Muscle layer of colon (tissue), 2 donors: ENCODE results near the gene SETBP1.

Source experiments
- H3K27ac ChIP-seq: one replicate; pipeline ENCODE4 v1.7.0; 2013; ENCODE audit warnings: low read depth, mild to moderate bottlenecking, low read length, moderate library complexity
- H3K27me3 ChIP-seq, 2 donors: one replicate each; pipeline ENCODE4 v1.7.0; 2013; ENCODE audit warnings: low read length in 2 of 2, mild to moderate bottlenecking in 2 of 2; ENCODE audit not compliant: insufficient read depth in 2 of 2, control insufficient read depth in 1 of 2
- H3K36me3 ChIP-seq: one replicate; pipeline ENCODE4 v1.7.0; 2013; ENCODE audit warnings: mild to moderate bottlenecking, low read length; ENCODE audit not compliant: insufficient read depth
- H3K4me1 ChIP-seq: one replicate; pipeline ENCODE4 v1.7.0; 2013; ENCODE audit warnings: mild to moderate bottlenecking, low read length; ENCODE audit not compliant: insufficient read depth
- H3K4me3 ChIP-seq, 2 donors: one replicate each; pipeline ENCODE4 v1.7.0; 2013; ENCODE audit warnings: low read length in 2 of 2, low read depth in 1 of 2, mild to moderate bottlenecking in 1 of 2, moderate library complexity in 1 of 2
- H3K9ac ChIP-seq: one replicate; pipeline ENCODE4 v1.7.0; 2013; ENCODE audit warnings: low read length
- H3K9me3 ChIP-seq: one replicate; pipeline ENCODE4 v1.7.0; 2013; ENCODE audit warnings: mild to moderate bottlenecking, low read length
- donor health status: abdominal sarcoma.
- donor health status: Adenocarcinoma of cecum.

The SETBP1 gene

DNA sequence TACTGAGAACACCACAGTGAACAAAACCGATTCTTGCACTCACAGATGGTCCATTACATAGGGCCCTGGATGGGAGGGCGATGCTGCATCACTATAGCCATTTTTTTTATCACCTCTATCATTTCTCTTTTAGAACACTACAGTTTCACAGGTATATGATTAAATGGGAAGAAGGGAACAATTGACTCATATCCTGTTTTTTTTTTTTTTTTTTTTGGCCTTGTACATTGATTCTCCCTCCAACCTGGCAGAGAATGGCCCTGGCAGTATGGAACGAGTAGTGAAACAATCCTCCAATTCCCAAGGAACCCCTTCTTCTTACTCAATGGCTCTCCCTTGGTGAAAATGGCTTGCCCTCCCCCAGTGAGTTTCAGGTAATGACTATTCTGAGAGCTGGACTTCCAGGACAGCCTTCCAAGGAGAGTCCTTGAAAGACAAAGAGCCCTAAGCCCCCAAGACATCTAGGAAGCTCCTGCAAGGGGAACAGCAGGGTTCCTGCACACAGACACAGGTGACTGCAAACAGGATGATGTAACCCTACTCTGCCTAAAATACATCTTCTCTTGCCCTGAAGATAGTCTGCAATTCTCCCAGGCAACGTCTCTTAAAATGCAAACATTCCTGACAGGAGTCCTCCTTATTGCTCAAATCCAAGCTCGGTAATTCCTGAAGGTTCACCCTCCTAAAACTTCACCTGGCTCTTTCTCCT is 405.4 kb downstream of the SETBP1 start:
- no peaks in the 10 kb centered on the region for H3K36me3 ChIP-seq
- H3K9me3 ChIP-seq = no peaks in the 10 kb centered on the region
- no peak overlapping the region for H3K9ac ChIP-seq
- no peak overlapping the region for H3K4me3 ChIP-seq
- no peak overlapping the region for H3K27ac ChIP-seq
- H3K4me1 ChIP-seq = peaks cover 12% of the 10 kb centered on the region
- no peaks in the 10 kb centered on the region for H3K27me3 ChIP-seq

DNA sequence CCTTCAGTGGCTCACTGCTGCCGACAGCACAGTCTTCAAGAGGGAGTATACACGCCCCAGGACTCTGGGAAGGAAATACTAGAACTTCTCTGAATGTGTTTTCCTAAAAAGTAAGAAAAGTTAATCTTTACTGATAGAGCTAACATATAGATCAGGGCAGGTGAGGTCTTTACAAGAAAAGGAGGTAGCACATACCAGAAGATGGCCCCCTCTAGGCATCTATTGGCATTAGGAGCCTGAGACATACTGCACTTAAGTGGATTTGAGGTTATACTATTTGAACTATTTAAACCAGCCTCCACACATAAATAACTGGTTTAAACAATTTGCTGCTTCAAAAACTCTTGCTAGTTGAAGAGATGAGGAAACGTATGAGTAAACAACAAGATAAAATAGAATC is 406.1 kb downstream of the SETBP1 start:
- H3K9me3 ChIP-seq = no peaks in the 10 kb centered on the region
- peaks cover 13% of the 10 kb centered on the region for H3K4me1 ChIP-seq
- no peaks in the 10 kb centered on the region for H3K27me3 ChIP-seq
- no peak overlapping the region for H3K4me3 ChIP-seq
- no peaks in the 10 kb centered on the region for H3K36me3 ChIP-seq
- H3K9ac ChIP-seq = no peak overlapping the region
- H3K27ac ChIP-seq = no peak overlapping the region

DNA sequence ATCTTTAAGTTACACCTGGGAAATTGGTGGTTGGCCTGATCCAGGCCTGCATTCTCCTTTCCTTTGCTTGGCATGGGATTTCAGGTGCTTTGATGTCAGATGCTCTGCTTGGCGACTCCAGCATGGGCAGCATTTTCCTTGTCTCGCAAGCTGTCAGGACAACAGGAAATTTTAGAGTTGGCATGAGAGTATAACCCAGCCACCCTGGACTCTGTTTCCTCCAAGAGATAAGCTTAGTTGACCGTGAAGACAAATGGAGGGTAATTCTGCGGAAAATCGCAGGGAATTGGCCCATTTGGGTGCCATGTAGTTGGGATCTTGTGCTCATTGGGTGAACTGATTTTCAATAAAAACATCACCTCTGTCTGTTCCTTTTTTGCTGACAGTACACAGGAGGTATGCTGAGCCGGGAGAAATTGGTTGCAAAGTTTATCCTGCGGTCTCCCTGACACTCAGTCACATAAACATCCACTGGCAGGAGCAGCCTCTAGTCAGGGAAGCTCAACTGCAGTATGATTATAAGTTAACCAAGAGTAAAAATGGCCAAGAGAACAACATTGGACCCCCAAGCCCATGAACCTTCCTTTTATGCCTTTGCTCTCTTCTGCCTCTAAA is 409.9 kb downstream of the SETBP1 start:
- H3K4me3 ChIP-seq = no peak overlapping the region
- H3K9me3 ChIP-seq = no peaks in the 10 kb centered on the region
- peaks cover 13% of the 10 kb centered on the region for H3K4me1 ChIP-seq
- H3K27ac ChIP-seq = no peak overlapping the region
- no peak overlapping the region for H3K9ac ChIP-seq
- no peaks in the 10 kb centered on the region for H3K36me3 ChIP-seq
- no peaks in the 10 kb centered on the region for H3K27me3 ChIP-seq

DNA sequence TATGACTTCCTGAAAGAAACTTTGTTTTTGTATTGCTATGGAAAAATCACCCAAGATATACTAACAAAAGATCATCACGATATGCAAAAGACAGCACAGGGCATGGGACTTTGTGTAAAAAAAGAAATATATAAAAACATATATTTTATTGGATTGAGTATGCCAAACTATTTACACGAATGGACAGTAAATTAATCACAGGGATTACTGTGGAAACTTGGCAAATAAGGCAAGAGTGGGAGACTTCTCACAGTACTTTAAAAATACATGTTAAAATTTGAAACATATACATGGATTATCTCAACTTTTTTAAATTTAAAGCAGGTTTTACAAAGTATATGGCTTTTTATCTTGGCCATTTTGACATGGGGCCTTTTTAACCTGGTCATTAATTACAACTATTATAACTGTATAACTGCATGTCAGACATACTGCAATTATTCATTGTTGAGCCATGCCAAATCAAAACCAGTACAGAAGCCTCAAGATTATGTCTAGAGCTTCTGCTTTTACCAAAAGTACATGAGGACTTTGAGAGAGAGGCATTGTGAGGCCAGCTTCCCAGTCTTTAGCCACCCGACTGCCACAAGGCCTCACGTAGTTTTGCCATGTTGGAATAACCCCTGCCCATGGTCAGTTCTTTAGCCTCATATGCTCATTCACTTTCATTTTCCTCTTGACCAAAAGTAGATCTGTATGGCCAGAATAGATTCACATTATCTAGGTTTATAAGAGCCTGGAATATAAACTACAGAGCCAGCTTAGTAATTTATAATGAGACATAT is 419.8 kb downstream of the SETBP1 start:
- Histone ChIP-seq H3K27ac (no peak overlapping the region), H3K36me3 (no peaks in the 10 kb centered on the region), H3K9ac (no peak overlapping the region), H3K4me1 (peaks cover 7% of the 10 kb centered on the region), H3K27me3 (no peaks in the 10 kb centered on the region), H3K9me3 (no peaks in the 10 kb centered on the region), H3K4me3 (no peak overlapping the region)

DNA sequence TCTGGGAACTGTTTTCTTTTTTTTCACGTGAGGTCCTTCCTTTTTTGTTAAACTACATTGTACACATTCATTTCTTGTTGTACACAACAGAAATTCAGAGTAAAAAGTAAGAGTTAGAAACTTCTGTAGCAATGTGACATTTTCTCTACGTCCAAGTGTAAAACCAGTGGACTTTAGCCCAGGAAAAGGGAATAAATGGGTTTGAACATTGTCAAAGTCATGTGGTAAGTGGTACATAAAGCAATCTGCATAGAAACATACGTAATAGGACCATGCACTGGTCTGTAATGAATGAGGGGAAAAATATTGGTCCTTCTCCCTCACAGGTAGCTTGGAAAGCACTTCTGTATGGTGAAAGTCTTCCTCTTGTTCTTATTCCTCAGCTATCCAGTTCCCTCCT is 421.4 kb downstream of the SETBP1 start:
- H3K4me1 ChIP-seq = peaks cover 7% of the 10 kb centered on the region

DNA sequence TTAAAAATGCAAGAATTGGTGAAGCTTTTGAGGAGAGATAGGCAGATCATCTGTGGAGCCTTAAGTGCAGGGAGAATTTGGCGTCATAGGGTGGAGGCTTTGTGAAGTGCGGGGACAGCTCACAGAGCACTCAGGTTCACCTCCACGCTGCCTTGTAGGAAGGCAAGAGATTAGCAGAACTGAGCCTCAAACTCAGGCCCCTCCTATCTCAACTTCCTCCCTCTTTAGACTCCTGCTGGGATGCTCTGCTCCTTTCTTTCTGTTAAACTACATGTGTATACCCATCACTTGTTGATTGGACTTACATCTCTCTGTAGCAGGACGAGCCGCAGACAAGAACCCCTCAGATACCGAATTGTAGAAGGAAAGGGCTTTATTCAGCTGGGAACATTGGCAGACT is 422.2 kb downstream of the SETBP1 start:
- Histone ChIP-seq H3K27ac (no peak overlapping the region), H3K4me3 (no peak overlapping the region), H3K9ac (no peak overlapping the region), H3K36me3 (no peaks in the 10 kb centered on the region), H3K9me3 (no peaks in the 10 kb centered on the region), H3K27me3 (no peaks in the 10 kb centered on the region), H3K4me1 (peaks cover 7% of the 10 kb centered on the region)

More for the DNA sequence above, 421.4 kb downstream of the SETBP1 start:
- Histone ChIP-seq H3K36me3 (no peaks in the 10 kb centered on the region), H3K9ac (no peak overlapping the region), H3K9me3 (no peaks in the 10 kb centered on the region), H3K4me3 (no peak overlapping the region), H3K27me3 (no peaks in the 10 kb centered on the region), H3K27ac (no peak overlapping the region)

DNA sequence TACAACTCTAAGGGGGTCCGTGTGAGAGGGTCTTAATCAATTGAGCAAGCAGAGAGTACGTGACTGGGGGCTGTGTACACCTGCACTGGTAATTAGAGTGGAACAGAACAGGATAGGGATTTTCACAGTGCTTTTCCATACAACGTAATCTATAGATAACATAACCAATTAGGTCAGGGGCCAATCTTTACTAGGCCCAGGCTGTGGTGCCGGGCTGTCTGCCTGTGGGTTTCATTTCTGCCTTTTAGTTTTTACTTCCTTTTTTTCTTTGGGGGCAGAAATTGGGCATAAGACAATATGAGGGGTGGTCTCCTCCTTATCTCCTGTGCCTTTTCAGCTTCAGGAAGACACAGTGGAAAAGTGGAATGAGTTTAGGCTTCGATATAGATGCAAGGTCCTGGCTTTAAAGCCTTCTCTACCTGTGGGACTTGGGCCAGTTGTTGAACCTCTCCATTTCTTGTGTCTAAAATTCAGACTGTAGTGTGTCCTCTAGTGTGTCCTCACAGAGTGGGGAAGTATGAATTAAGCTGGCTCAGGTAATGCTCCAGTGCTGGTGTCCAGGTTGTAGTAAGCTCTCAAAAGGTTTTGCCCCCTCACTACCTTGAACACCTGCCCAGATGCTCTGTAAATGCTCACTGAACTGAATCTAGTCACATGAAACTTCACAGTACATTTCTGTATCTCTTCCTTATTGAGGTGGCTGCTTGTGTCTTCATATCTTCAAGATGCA is 422.8 kb downstream of the SETBP1 start:
- Histone ChIP-seq H3K9me3 (no peaks in the 10 kb centered on the region), H3K4me1 (peaks cover 7% of the 10 kb centered on the region), H3K4me3 (no peak overlapping the region), H3K27me3 (no peaks in the 10 kb centered on the region), H3K9ac (no peak overlapping the region), H3K27ac (no peak overlapping the region), H3K36me3 (no peaks in the 10 kb centered on the region)

DNA sequence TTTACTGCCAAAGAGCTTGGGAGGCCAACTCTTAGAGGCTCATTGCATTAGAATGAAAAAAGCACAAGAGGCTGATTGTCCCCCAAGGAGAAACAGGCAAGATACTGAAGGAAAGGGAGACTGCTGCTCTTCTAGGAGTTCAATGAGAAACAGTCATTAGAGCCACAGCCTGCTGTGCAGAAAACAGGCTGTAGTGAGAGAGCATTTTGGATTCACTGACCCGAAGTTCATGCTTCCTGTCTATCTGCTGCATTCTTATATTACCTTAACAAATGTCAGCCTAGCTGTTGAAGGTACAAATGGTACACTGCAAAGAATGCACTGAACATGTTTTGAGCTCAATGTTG is 423.3 kb downstream of the SETBP1 start:
- Histone ChIP-seq H3K4me1 (peaks cover 7% of the 10 kb centered on the region), H3K9me3 (no peaks in the 10 kb centered on the region), H3K9ac (no peak overlapping the region), H3K27me3 (no peaks in the 10 kb centered on the region), H3K4me3 (no peak overlapping the region), H3K36me3 (no peaks in the 10 kb centered on the region), H3K27ac (no peak overlapping the region)

DNA sequence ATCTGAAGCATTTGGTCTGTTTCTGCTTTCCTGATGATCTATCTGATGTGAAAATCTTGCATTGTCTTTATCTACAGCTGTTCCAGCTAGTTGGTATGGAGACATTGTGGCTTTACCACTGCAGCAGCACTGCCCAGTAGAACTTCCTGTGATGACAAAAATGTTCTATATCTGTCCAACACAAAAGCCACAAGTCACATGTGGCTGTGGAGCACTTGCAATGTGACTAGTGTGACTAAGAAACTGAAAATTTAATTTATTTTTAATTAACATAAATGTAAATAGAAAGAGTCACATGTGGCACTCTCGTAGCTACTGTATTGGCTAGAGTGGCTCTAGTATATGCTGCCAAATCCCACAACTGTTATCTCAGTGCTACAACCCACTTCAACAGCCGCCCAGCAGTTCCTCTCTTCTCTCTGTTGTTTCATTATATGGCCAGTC is 425.7 kb downstream of the SETBP1 start:
- no peaks in the 10 kb centered on the region for H3K36me3 ChIP-seq
- H3K9ac ChIP-seq = no peak overlapping the region
- no peak overlapping the region for H3K27ac ChIP-seq
- no peak overlapping the region for H3K4me3 ChIP-seq
- no peaks in the 10 kb centered on the region for H3K27me3 ChIP-seq
- H3K9me3 ChIP-seq = no peaks in the 10 kb centered on the region
- peaks cover 10% of the 10 kb centered on the region for H3K4me1 ChIP-seq

DNA sequence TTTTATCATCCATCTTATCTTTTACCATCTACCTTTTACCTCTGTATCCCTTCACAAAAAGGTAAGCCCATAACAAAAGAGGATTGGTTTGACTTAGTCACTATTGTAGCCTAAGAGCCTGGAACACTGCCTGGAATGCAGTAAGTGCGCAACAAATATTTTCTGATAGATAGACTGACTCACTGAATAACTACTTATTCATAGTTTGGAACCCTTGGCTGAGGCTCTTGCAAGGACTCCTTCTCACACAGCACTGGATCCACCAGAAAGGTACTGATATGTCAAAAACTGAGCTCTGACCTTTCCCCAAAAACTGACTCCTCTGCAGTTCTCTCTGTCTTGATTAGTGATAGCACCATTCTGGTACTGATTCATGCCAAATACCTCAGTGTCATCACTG is 426.7 kb downstream of the SETBP1 start:
- Histone ChIP-seq H3K9ac (no peak overlapping the region), H3K27me3 (no peaks in the 10 kb centered on the region), H3K9me3 (no peaks in the 10 kb centered on the region), H3K4me3 (no peak overlapping the region), H3K36me3 (no peaks in the 10 kb centered on the region), H3K27ac (no peak overlapping the region), H3K4me1 (peaks cover 10% of the 10 kb centered on the region)

DNA sequence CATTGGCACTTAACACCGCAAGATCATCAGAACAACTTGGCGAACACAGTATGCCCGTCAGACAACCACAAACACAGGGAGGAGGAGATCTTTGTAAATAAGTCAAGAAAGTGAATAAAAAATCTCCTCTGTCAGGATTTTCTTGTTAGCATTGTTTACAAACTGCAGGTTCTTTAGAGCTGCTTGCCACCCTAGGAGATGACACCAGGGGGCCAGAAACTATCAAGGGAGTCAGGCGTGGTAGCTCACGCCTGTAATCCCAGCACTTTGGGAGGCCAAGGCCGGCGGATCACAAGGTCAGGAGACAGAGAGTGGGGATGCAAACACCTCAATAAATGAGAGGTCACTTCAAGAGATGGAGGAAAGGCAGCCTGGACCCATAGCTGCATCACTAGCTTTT is 428.1 kb downstream of the SETBP1 start:
- H3K27ac ChIP-seq = no peak overlapping the region
- H3K4me3 ChIP-seq = no peak overlapping the region
- peaks cover 10% of the 10 kb centered on the region for H3K4me1 ChIP-seq
- no peaks in the 10 kb centered on the region for H3K9me3 ChIP-seq
- no peak overlapping the region for H3K9ac ChIP-seq
- no peaks in the 10 kb centered on the region for H3K27me3 ChIP-seq
- no peaks in the 10 kb centered on the region for H3K36me3 ChIP-seq
